ENCODE measurements around the gene FLRT1. TPM values are rescaled to one million over a fixed set of nuclear protein-coding genes. Genes with fewer than 3 reads are reported as not detected.

Gene FLRT1
- total RNA-seq, 2 experiments from 2014 or later: not detected

DNA sequence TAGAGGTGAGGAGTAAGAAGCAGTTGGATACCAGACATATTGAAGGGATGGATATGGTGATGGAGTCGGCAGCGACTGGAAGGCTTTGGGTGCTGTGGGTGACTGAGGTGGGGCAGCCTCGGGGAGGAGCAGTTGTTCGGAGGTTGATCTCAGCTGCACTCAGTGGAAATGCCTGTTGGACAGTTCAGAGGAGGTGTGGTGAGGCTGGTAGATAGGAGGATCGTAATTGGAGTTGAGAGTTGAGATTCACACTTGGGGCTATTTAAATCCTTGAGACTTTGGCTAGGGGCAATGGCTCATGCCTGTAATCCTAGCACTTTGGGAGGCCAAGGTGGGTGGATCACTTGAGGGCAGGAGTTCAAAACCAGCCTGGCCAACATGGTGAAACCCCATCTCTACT is 42.6 kb upstream of the FLRT1 start:
- TF ChIP-seq, protein P1, sequence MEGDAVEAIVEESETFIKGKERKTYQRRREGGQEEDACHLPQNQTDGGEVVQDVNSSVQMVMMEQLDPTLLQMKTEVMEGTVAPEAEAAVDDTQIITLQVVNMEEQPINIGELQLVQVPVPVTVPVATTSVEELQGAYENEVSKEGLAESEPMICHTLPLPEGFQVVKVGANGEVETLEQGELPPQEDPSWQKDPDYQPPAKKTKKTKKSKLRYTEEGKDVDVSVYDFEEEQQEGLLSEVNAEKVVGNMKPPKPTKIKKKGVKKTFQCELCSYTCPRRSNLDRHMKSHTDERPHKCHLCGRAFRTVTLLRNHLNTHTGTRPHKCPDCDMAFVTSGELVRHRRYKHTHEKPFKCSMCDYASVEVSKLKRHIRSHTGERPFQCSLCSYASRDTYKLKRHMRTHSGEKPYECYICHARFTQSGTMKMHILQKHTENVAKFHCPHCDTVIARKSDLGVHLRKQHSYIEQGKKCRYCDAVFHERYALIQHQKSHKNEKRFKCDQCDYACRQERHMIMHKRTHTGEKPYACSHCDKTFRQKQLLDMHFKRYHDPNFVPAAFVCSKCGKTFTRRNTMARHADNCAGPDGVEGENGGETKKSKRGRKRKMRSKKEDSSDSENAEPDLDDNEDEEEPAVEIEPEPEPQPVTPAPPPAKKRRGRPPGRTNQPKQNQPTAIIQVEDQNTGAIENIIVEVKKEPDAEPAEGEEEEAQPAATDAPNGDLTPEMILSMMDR (IDR thresholded peaks at IDR 0.05): no peak
- H3K4me3 Mint-ChIP-seq: no peak overlapping the region
- peaks cover 40% of the 10 kb centered on the region for H3K36me3 Mint-ChIP-seq (ENCODE audit: low read depth)
- H3K27ac Mint-ChIP-seq: no peak overlapping the region
- ATAC-seq: no peak
- peaks cover 20% of the 10 kb centered on the region for H3K4me1 Mint-ChIP-seq (ENCODE audit: low read depth)
- ChIA-PET CTCF (no interaction called here), POLR2A (no interaction called here)
- H3K9me3 Mint-ChIP-seq: no peaks in the 10 kb centered on the region
- no peak for DNase-seq
- no peaks in the 10 kb centered on the region for H3K27me3 Mint-ChIP-seq
- intact Hi-C loops (cut with micrococcal nuclease): no loop called here

DNA sequence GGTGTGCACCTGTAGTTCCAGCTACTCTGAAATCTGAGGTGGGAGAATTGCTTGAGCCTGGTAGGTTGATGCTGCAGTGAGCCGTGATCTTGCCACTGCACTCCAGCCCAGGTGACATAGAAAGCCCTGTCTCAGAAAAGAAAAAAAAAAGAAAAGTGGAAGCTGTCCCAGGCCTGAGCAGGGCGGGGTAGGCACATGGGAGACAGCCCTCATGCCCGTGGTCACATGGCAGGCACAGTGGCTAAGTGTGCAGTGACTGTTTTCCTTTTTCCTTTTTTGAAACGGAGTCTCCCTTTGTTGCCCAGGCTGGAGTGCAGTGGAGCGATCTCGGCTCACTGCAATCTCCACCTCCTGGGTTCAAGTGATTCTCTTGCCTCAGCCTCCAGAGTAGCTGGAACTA is 41.7 kb upstream of the FLRT1 start:
- ChIA-PET CTCF (no interaction called here), POLR2A (interaction anchor here (0.6 to 1.9 kb wide), 3 partner anchors 8 to 36 kb away, joined by 3 to 7 read pairs (median 3); partner anchors contain the start of gene OTUB1)
- H3K27me3 Mint-ChIP-seq: no peaks in the 10 kb centered on the region
- H3K4me3 Mint-ChIP-seq: no peak overlapping the region
- H3K27ac Mint-ChIP-seq: no peak overlapping the region
- no peak for DNase-seq
- no peak for ATAC-seq
- TF ChIP-seq, protein P1 (IDR thresholded peaks at IDR 0.05): no peak
- H3K36me3 Mint-ChIP-seq (ENCODE audit: low read depth): peaks cover 38% of the 10 kb centered on the region
- intact Hi-C loops (cut with micrococcal nuclease): no loop called here
- no peaks in the 10 kb centered on the region for H3K9me3 Mint-ChIP-seq
- peaks cover 13% of the 10 kb centered on the region for H3K4me1 Mint-ChIP-seq (ENCODE audit: low read depth)

DNA sequence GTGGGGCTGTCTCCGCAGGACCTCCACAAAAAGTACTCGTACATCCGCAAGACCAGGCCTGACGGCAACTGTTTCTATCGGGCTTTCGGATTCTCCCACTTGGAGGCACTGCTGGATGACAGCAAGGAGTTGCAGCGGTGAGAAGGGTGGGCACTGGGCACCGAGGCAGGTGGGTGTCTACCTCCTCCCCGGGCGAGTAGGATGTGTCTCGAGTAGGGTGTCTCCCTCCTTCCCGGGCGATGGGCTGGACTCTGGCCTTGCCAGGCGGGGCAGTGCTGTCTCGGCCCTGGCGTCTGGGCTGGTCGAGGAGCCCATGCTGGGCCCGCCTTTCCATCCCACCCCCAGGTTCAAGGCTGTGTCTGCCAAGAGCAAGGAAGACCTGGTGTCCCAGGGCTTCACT is 39.2 kb upstream of the FLRT1 start:
- H3K36me3 Mint-ChIP-seq (ENCODE audit: low read depth): peaks cover 20% of the 10 kb centered on the region
- TF ChIP-seq, protein P1 (IDR thresholded peaks at IDR 0.05): no peak
- no peaks in the 10 kb centered on the region for H3K9me3 Mint-ChIP-seq
- H3K4me1 Mint-ChIP-seq (ENCODE audit: low read depth): peaks cover 12% of the 10 kb centered on the region
- ATAC-seq (no peak), DNase-seq (no peak)
- CTCF ChIA-PET: interaction anchor here (1.8 to 2.0 kb wide), 2 partner anchors 151 to 153 kb away, joined by 4 to 7 read pairs; no protein-coding TSS in a partner anchor
- no peak overlapping the region for H3K4me3 Mint-ChIP-seq
- H3K27me3 Mint-ChIP-seq: peaks cover 2% of the 10 kb centered on the region
- intact Hi-C loops (cut with micrococcal nuclease): no loop called here
- POLR2A ChIA-PET: no interaction called here
- H3K27ac Mint-ChIP-seq: no peak overlapping the region

DNA sequence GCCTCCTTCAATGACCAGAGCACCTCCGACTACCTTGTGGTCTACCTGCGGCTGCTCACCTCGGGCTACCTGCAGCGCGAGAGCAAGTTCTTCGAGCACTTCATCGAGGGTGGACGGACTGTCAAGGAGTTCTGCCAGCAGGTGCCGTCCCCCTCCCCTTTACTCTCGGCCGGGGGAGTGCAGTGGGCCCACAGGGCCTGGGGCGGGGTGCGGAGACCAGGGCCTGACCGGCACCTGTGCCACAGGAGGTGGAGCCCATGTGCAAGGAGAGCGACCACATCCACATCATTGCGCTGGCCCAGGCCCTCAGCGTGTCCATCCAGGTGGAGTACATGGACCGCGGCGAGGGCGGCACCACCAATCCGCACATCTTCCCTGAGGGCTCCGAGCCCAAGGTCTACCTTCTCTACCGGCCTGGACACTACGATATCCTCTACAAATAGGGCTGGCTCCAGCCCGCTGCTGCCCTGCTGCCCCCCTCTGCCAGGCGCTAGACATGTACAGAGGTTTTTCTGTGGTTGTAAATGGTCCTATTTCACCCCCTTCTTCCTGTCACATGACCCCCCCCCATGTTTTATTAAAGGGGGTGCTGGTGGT is 38.5 kb upstream of the FLRT1 start:
- ATAC-seq (no peak), DNase-seq (no peak)
- Mint-ChIP-seq H3K27ac (no peak overlapping the region), H3K27me3 (peaks cover 2% of the 10 kb centered on the region), H3K4me3 (no peak overlapping the region), H3K4me1 (ENCODE audit: low read depth) (peaks cover 9% of the 10 kb centered on the region), H3K9me3 (no peaks in the 10 kb centered on the region), H3K36me3 (ENCODE audit: low read depth) (peaks cover 18% of the 10 kb centered on the region)
- ChIA-PET CTCF (interaction anchor here (6.5 kb wide), 1 partner anchor 153 kb away, joined by 151 read pairs; no protein-coding TSS in a partner anchor), POLR2A (interaction anchor here (1.6 kb wide), 1 partner anchor 10 kb away, joined by 6 read pairs; no protein-coding TSS in a partner anchor)
- intact Hi-C loops (cut with micrococcal nuclease): no loop called here
- TF ChIP-seq, protein P1 (IDR thresholded peaks at IDR 0.05): no peak

DNA sequence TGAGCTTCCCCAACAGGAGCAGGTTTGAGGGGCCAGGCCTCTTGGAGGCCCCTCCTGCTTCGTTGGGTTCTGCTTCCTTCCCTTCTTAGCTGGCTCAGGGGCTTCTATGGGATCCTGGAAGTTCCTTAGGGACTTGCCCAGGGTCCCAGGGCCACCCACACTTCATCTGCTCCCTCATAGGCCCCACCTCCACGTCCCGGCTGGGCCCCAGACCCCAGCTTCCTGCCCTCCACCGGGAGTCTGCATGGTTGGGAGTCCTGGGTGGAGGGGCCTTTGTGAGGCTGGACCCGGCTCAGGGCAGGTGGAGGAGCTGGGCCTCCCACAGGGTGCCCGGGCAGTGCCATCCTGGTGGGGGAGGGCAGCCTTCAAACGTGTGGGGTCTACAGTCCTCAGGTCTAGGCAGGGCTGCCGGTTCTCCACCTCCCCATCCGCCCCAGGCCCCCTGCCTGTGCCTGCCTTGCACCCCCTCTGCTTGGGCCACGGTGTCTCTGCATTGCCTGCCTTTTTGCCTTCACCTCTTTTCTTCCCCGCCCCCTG is 37.9 kb upstream of the FLRT1 start:
- CTCF ChIA-PET: interaction anchor here (6.5 kb wide), 1 partner anchor 152 kb away, joined by 151 read pairs; no protein-coding TSS in a partner anchor
- Mint-ChIP-seq H3K27me3 (peaks cover 2% of the 10 kb centered on the region), H3K36me3 (ENCODE audit: low read depth) (peaks cover 16% of the 10 kb centered on the region), H3K4me1 (ENCODE audit: low read depth) (peaks cover 9% of the 10 kb centered on the region), H3K4me3 (no peak overlapping the region), H3K27ac (no peak overlapping the region), H3K9me3 (no peaks in the 10 kb centered on the region)
- POLR2A ChIA-PET: interaction anchor here (1.6 kb wide), 1 partner anchor 10 kb away, joined by 6 read pairs; no protein-coding TSS in a partner anchor
- intact Hi-C loops (cut with micrococcal nuclease): no loop called here
- TF ChIP-seq, protein P1 (IDR thresholded peaks at IDR 0.05): no peak
- ATAC-seq: no peak
- DNase-seq: no peak
